A549 (cell line): ENCODE results near the gene C19orf33. TPM values are rescaled to one million over a fixed set of nuclear protein-coding genes. Genes with fewer than 3 reads are reported as not detected.
A peak's percentile ranks its signal among the peaks of the same experiment; 100 is the strongest.

ENCODE experiments used
- ATAC-seq, 2 experiments: fragments of 200-7000 bp in 1 of 2; fragments of >200 bp in 1 of 2; cut with Nextera tagmentation in 1 of 2; cut with Tn5 transposase in 1 of 2; 3 replicates each; pipeline versions ENCODE4 v1.8.0 to v1.9.1; 2018 to 2020; ENCODE audit warnings: mild to moderate bottlenecking in 1 of 2, moderate library complexity in 1 of 2
- CTCF ChIA-PET: fragments of 300-600 bp; sonication (Branson Sonifier 250); formaldehyde crosslinking; extraction: SDS; loops from one replicate; lab custom pipeline; 2021; ENCODE audit warnings: antibody characterized with exemption, inconsistent platforms; lab: Yijun Ruan, JAX
- POLR2A ChIA-PET: fragments of 350-600 bp; formaldehyde crosslinking; extraction: SDS; loops from one replicate; lab custom pipeline; 2021; ENCODE audit warnings: antibody characterized with exemption, inconsistent platforms; lab: Yijun Ruan, JAX
- DNase-seq, 2 experiments: peaks; one replicate each; pipeline versions ENCODE4 v3.0.0 to v3.0.0-alpha.2; 2011 to 2016; ENCODE audit warnings: low read depth in 1 of 2, low spot score in 1 of 2
- FAIRE-seq: peaks from 2 replicates; lab custom pipeline; 2011; peaks lifted over from hg19 to GRCh38; lab: Jason Lieb, UNC
- H3K27ac ChIP-seq, 2 experiments: fragments of >200 bp; sonication (Bioruptor Twin); formaldehyde crosslinking; 3 replicates each; pipeline ENCODE4 v1.5.1; 2016 to 2017
- H3K4me1 ChIP-seq: fragments of >200 bp; sonication (Bioruptor Twin); formaldehyde crosslinking; 3 replicates; pipeline ENCODE4 v1.6.1; 2016
- H3K4me2 ChIP-seq: fragments of >200 bp; sonication (Bioruptor Twin); formaldehyde crosslinking; 3 replicates; pipeline ENCODE4 v1.6.1; 2016
- H3K4me3 ChIP-seq: fragments of >200 bp; sonication (Bioruptor Twin); formaldehyde crosslinking; 3 replicates; pipeline ENCODE4 v1.5.1; 2016
- H3K9me3 ChIP-seq: fragments of >200 bp; sonication (Bioruptor Twin); formaldehyde crosslinking; 3 replicates; pipeline ENCODE4 v1.6.1; 2016
- CHD2 ChIP-seq: fragments of 150-350 bp; IDR thresholded peaks from 2 replicates; pipeline ENCODE4 v1.6.1; 2014; ENCODE audit warnings: low read length; ENCODE audit not compliant: partially characterized antibody
- EHF ChIP-seq: fragments of 250-450 bp; sonication (Bioruptor Pico); IDR thresholded peaks from 2 replicates; pipeline ENCODE4 v1.5.0; 2020; ENCODE audit warnings: mild to moderate bottlenecking
- FOSB ChIP-seq: fragments of 250-450 bp; sonication (Bioruptor Pico); IDR thresholded peaks from 2 replicates; pipeline ENCODE4 v1.5.0; 2020; ENCODE audit warnings: mild to moderate bottlenecking, moderate library complexity
- FOSL2 ChIP-seq, 2 experiments: fragments of 450-650 bp in 1 of 2; fragments of >200 bp in 1 of 2; sonication (Bioruptor Twin) in 1 of 2; formaldehyde crosslinking; IDR thresholded peaks; 2 replicates each; pipeline versions ENCODE4 v1.5.0 to v1.6.1; 2016 to 2020; ENCODE audit warnings: mild to moderate bottlenecking in 1 of 2, moderate library complexity in 1 of 2
- FOXS1 ChIP-seq: fragments of 250-450 bp; sonication (Bioruptor Pico); IDR thresholded peaks from 2 replicates; pipeline ENCODE4 v1.5.0; 2020; ENCODE audit warnings: mild to moderate bottlenecking, moderate library complexity
- HES2 ChIP-seq: fragments of >200 bp; sonication (Bioruptor Twin); formaldehyde crosslinking; IDR thresholded peaks from 2 replicates; pipeline ENCODE4 v1.6.1; 2016
- HOXB5 ChIP-seq: fragments of 250-450 bp; sonication (Bioruptor Pico); IDR thresholded peaks from 2 replicates; pipeline ENCODE4 v1.5.0; 2020; ENCODE audit warnings: mild to moderate bottlenecking, moderate library complexity
- MAFK ChIP-seq: fragments of 450-650 bp; IDR thresholded peaks from 2 replicates; pipeline ENCODE4 v1.6.1; 2014; ENCODE audit not compliant: partially characterized antibody
- MAX ChIP-seq: IDR thresholded peaks from 2 replicates; pipeline ENCODE4 v1.6.1; 2012
- POLR2A ChIP-seq: IDR thresholded peaks from 2 replicates; pipeline ENCODE4 v1.6.1; 2012; ENCODE audit warnings: mild to moderate bottlenecking, low read length
- RAD21 ChIP-seq, 2 experiments: fragments of >200 bp in 1 of 2; sonication (Bioruptor Twin) in 1 of 2; formaldehyde crosslinking in 1 of 2; IDR thresholded peaks in 1 of 2; conservative IDR thresholded peaks in 1 of 2; 2 replicates in 1 of 2; 3 replicates in 1 of 2; pipeline ENCODE4 v1.6.1; 2012 to 2018; ENCODE audit warnings: inconsistent platforms in 1 of 2
- RCOR1 ChIP-seq: fragments of 150-350 bp; IDR thresholded peaks from 2 replicates; pipeline ENCODE4 v1.6.1; 2014; ENCODE audit warnings: antibody characterized with exemption, low read length, low read depth
- REST ChIP-seq: fragments of 200-600 bp; sonication (generic); IDR thresholded peaks from 2 replicates; pipeline ENCODE4 v1.6.1; 2016; ENCODE audit warnings: antibody characterized with exemption, mild to moderate bottlenecking, moderate library complexity
- RFX5 ChIP-seq: fragments of 450-650 bp; IDR thresholded peaks from 2 replicates; pipeline ENCODE4 v1.7.1; 2014; ENCODE audit warnings: antibody characterized with exemption, mild to moderate bottlenecking, moderate library complexity
- SMC3 ChIP-seq: fragments of >200 bp; sonication (Bioruptor Twin); formaldehyde crosslinking; IDR thresholded peaks from 3 replicates; pipeline ENCODE4 v1.6.1; 2018; ENCODE audit warnings: inconsistent platforms
- ZFP36 ChIP-seq: fragments of 450-650 bp; IDR thresholded peaks from 2 replicates; pipeline ENCODE4 v1.6.1; 2014; ENCODE audit warnings: borderline replicate concordance; ENCODE audit not compliant: partially characterized antibody
- ZNF302 ChIP-seq: fragments of 250-450 bp; sonication (Bioruptor Pico); IDR thresholded peaks from 2 replicates; pipeline ENCODE4 v1.9.0; 2021; ENCODE audit warnings: inconsistent platforms, mild to moderate bottlenecking, moderate library complexity
- WGBS: methylation state at CpG from one replicate; pipeline ENCODE4 v1.1.6; 2017; ENCODE audit errors: missing lambda C conversion rate; 5-methylcytosine and 5-hydroxymethylcytosine counted together
- polyA plus RNA-seq, 4 experiments: library from polyadenylated mRNA; depleted of rRNA in 3 of 4; stranded (reverse); fragments of >200 nt; fragmentation: RNase III in 1 of 4; extraction: RNeasy Plus Mini Kit Qiagen cat#74134 plus additional on column Dnase treatment in 1 of 4; gene quantifications; 2 replicates in 3 of 4; 3 replicates in 1 of 4; pipeline ENCODE4 v1.2.3, GENCODE V29; 2011 to 2017

The C19orf33 gene
- polyA plus RNA-seq, 2 of the 4 experiments (the other 2 are of a cell fraction): 302 to 489 TPM

GRCh38 chr19:38290631-38291147, 13.4 kb upstream of the C19orf33 start:
- Histone ChIP-seq H3K4me1 (peaks cover 16% of the 10 kb centered on the region), H3K27ac (peak overlapping the region; percentile 9 to 62; a peak in 3 of 6 replicates), H3K9me3 (no peaks in the 10 kb centered on the region), H3K4me2 (no peak overlapping the region), H3K4me3 (no peak overlapping the region)
- CTCF ChIA-PET: interaction anchor here (0.8 to 17.0 kb wide), 12 partner anchors 9 to 389 kb away, joined by 3 to 259 read pairs (median 5); partner anchors contain the start of genes CATSPERG, PPP1R14A and SPINT2
- DNase-seq (peak in 1 of 2 experiments; percentile 61), ATAC-seq (peak; percentile 42 to 58), FAIRE-seq (peak; percentile 77)
- 65% methylated on average over 13 of the region's 13 CpGs for WGBS
- no peak for TF ChIP-seq ZNF302 (CRISPR knock-in tag)
- TF ChIP-seq FOSL2 (IDR thresholded peaks at IDR 0.05): no peak
- peak; percentile 12; the same call in 1 of the 2 replicates for TF ChIP-seq FOSL2 (CRISPR knock-in tag; IDR thresholded peaks at IDR 0.05)
- peak; percentile 59 for TF ChIP-seq MAX
- POLR2A ChIA-PET: interaction anchor here (0.6 to 2.7 kb wide), 4 partner anchors 13 to 39 kb away, joined by 3 to 16 read pairs (median 6); partner anchors contain the start of gene C19orf33

GRCh38 chr19:38291855-38292254, 12.2 kb upstream of the C19orf33 start:
- WGBS: 81% methylated on average over 15 of the region's 15 CpGs
- Histone ChIP-seq H3K4me1 (peaks cover 13% of the 10 kb centered on the region), H3K9me3 (no peaks in the 10 kb centered on the region), H3K27ac (no peak overlapping the region), H3K4me2 (no peak overlapping the region), H3K4me3 (no peak overlapping the region)
- CTCF ChIA-PET: interaction anchor here (2.0 to 17.0 kb wide), 4 partner anchors 21 to 48 kb away, joined by 4 to 259 read pairs (median 14); partner anchors contain the start of genes PPP1R14A and SPINT2
- ATAC-seq (peak in 1 of 2 experiments; percentile 24; a peak in 2 of 6 replicates), DNase-seq (no peak), FAIRE-seq (no peak)
- 0 out of 5 replicates have a peak, but pooled peaks of 1 of the 2 experiments have one; percentile 3 for TF ChIP-seq RAD21 (conservative IDR thresholded peaks at IDR 0.05 in 1 of 2, IDR thresholded peaks at IDR 0.05 in 1 of 2)
- 0 out of 3 replicates have a peak, but pooled peaks have one; percentile 9 for TF ChIP-seq SMC3
- TF ChIP-seq FOXS1: no peak
- POLR2A ChIA-PET: interaction anchor here (2.7 kb wide), 1 partner anchor 12 kb away, joined by 16 read pairs; the partner anchor contains the start of gene C19orf33

GRCh38 chr19:38293281-38293680, 10.8 kb upstream of the C19orf33 start:
- 95% methylated on average over 9 of the region's 9 CpGs for WGBS
- Histone ChIP-seq H3K4me2 (no peak overlapping the region), H3K27ac (no peak overlapping the region), H3K9me3 (no peaks in the 10 kb centered on the region), H3K4me3 (no peak overlapping the region), H3K4me1 (peaks cover 13% of the 10 kb centered on the region)
- DNase-seq (no peak), ATAC-seq (0 out of 6 replicates have a peak, but pooled peaks of 1 of the 2 experiments have one; percentile 6), FAIRE-seq (no peak)
- CTCF ChIA-PET: interaction anchor here (0.8 to 3.0 kb wide), 9 partner anchors 11 to 391 kb away, joined by 3 to 11 read pairs (median 5); partner anchors contain the start of genes C19orf33 and SPINT2
- no peak for TF ChIP-seq REST
- TF ChIP-seq ZFP36: no peak
- TF ChIP-seq FOSB (CRISPR knock-in tag): no peak
- no peak for TF ChIP-seq CHD2
- TF ChIP-seq POLR2A: no peak
- no peak for TF ChIP-seq HOXB5 (CRISPR knock-in tag)
- TF ChIP-seq MAFK: no peak
- no peak for TF ChIP-seq HES2
- no peak for TF ChIP-seq RFX5
- TF ChIP-seq RCOR1: no peak
- no peak for TF ChIP-seq EHF (CRISPR knock-in tag)
- no peak for TF ChIP-seq FOXS1
- POLR2A ChIA-PET: no interaction called here
